ENCODE measurements around the gene CTNND2.

The CTNND2 gene

DNA sequence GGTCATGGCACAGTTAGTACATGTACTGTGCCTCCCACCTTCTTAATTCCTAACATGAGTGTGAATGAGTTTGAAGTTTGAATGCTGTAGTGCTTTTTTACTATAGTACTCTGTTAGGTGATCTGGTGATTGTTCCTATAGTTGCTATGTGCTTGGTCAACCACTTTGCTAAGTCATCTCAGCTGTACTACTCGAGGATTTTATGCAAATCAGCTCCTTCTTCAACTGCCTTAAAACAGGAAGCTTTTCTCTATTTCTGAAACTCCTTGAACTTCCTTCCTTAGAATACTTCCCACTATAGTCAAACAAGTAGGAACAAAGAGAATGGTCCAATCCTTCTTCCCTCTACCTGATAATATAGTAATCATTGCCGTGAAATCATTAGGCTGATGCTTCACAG lies 219.6 kb downstream of the CTNND2 start:
- no peaks in the 10 kb centered on the region for H3K27me3 ChIP-seq (replicated peaks in 2 of 5; ENCODE audit: control insufficient read depth in 4 of 5, insufficient read depth in 5 of 5, low read length in 4 of 5)
- POLR2A ChIA-PET, result no interaction called here

DNA sequence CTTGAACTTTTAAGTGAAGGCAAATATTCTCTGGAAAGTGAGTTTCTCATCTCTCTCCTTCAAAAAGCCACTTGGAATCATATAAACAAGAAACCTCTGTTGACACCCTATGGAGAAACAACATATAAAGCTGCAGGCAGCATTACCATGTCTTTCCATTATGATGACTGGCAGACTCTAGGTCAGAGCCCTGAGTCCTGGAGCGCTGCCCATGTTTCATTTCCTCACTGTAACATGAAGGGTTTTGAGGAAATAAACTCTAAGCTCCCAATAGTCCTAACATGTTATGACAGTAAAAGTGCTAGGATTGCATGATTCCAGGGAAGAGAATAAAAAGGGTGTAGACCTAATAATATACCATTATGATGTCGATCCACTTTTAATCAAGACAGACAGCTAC lies 220.6 kb downstream of the CTNND2 start:
- H3K4me1 ChIP-seq (ENCODE audit: control extremely low read depth in 1 of 4, control insufficient read depth in 4 of 4, insufficient read depth in 4 of 4, low read length in 3 of 4), result peaks cover 0 to 4% (median 1%) of the 10 kb centered on the region in 4 experiments
- H3K4me3 ChIP-seq (ENCODE audit: control insufficient read depth in 1 of 7, extremely low read depth in 1 of 7, insufficient read depth in 4 of 7, low read depth in 2 of 7, low read length in 6 of 7), result no peak overlapping the region
- H3K27me3 ChIP-seq (replicated peaks in 2 of 5; ENCODE audit: control insufficient read depth in 4 of 5, insufficient read depth in 5 of 5, low read length in 4 of 5), result no peaks in the 10 kb centered on the region
- CTCF ChIA-PET, result interaction anchor here (1.1 kb wide), 1 partner anchor 35 kb away, joined by 3 read pairs; no protein-coding TSS in a partner anchor
- WGBS (ENCODE audit: insufficient coverage), result 50% methylated on average over 1 of the region's 2 CpGs
- no peaks in the 10 kb centered on the region for H3K36me3 ChIP-seq (ENCODE audit: control insufficient read depth in 4 of 4, insufficient read depth in 4 of 4, low read length in 3 of 4)
- no peak overlapping the region for H3K27ac ChIP-seq (ENCODE audit: insufficient read depth in 1 of 2, low read depth in 1 of 2, low read length in 2 of 2, poor library complexity in 1 of 2, severe bottlenecking in 2 of 2)
- peak in 2 of 3 donors; percentile 34 to 35 for DNase-seq
- no peaks in the 10 kb centered on the region for H3K9me3 ChIP-seq (ENCODE audit: control extremely low read depth in 1 of 5, control insufficient read depth in 4 of 5, insufficient read depth in 2 of 5, low read depth in 1 of 5, low read length in 4 of 5)
- POLR2A ChIA-PET, result no interaction called here

More for the DNA sequence above, 219.6 kb downstream of the CTNND2 start:
- 0% methylated on average over 1 of the region's 2 CpGs for WGBS (ENCODE audit: insufficient coverage)
- Histone ChIP-seq H3K9me3 (ENCODE audit: control extremely low read depth in 1 of 5, control insufficient read depth in 4 of 5, insufficient read depth in 2 of 5, low read depth in 1 of 5, low read length in 4 of 5) (no peaks in the 10 kb centered on the region), H3K4me3 (ENCODE audit: control insufficient read depth in 1 of 7, extremely low read depth in 1 of 7, insufficient read depth in 4 of 7, low read depth in 2 of 7, low read length in 6 of 7) (no peak overlapping the region), H3K27ac (ENCODE audit: insufficient read depth in 1 of 2, low read depth in 1 of 2, low read length in 2 of 2, poor library complexity in 1 of 2, severe bottlenecking in 2 of 2) (no peak overlapping the region), H3K36me3 (ENCODE audit: control insufficient read depth in 4 of 4, insufficient read depth in 4 of 4, low read length in 3 of 4) (no peaks in the 10 kb centered on the region), H3K4me1 (ENCODE audit: control extremely low read depth in 1 of 4, control insufficient read depth in 4 of 4, insufficient read depth in 4 of 4, low read length in 3 of 4) (peaks cover 0 to 4% (median 1%) of the 10 kb centered on the region in 4 experiments)
- peak in 2 of 3 donors; percentile 14 to 33 for DNase-seq
- CTCF ChIA-PET, result no interaction called here

DNA sequence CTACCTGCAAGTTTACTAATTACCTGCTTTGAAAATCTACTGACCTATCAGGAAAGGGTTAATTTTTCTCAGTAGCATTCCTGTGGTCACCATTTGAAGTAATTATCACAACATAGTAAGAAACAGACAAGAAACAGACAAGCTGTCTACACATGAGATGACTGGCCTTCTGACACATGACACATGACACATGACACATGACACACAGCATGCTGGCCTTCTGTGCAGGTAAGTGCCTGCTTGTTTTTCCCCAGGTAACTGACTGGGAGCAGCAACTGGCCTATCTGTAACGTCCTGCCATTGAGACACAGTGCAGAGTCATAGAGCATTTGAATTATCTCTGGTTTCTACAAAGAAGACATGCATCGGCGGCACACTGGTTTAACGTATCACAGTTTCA lies 222.4 kb downstream of the CTNND2 start:
- Histone ChIP-seq H3K9me3 (ENCODE audit: control extremely low read depth in 1 of 5, control insufficient read depth in 4 of 5, insufficient read depth in 2 of 5, low read depth in 1 of 5, low read length in 4 of 5) (no peaks in the 10 kb centered on the region), H3K27ac (ENCODE audit: insufficient read depth in 1 of 2, low read depth in 1 of 2, low read length in 2 of 2, poor library complexity in 1 of 2, severe bottlenecking in 2 of 2) (no peak overlapping the region), H3K36me3 (ENCODE audit: control insufficient read depth in 4 of 4, insufficient read depth in 4 of 4, low read length in 3 of 4) (no peaks in the 10 kb centered on the region), H3K4me1 (ENCODE audit: control extremely low read depth in 1 of 4, control insufficient read depth in 4 of 4, insufficient read depth in 4 of 4, low read length in 3 of 4) (peaks cover 0 to 4% (median 1%) of the 10 kb centered on the region in 4 experiments), H3K27me3 (replicated peaks in 2 of 5; ENCODE audit: control insufficient read depth in 4 of 5, insufficient read depth in 5 of 5, low read length in 4 of 5) (no peaks in the 10 kb centered on the region), H3K4me3 (ENCODE audit: control insufficient read depth in 1 of 7, extremely low read depth in 1 of 7, insufficient read depth in 4 of 7, low read depth in 2 of 7, low read length in 6 of 7) (no peak overlapping the region)
- ChIA-PET CTCF (no interaction called here), POLR2A (no interaction called here)
- WGBS (ENCODE audit: insufficient coverage), result 90% methylated on average over 4 of the region's 4 CpGs
- DNase-seq, result no peak

DNA sequence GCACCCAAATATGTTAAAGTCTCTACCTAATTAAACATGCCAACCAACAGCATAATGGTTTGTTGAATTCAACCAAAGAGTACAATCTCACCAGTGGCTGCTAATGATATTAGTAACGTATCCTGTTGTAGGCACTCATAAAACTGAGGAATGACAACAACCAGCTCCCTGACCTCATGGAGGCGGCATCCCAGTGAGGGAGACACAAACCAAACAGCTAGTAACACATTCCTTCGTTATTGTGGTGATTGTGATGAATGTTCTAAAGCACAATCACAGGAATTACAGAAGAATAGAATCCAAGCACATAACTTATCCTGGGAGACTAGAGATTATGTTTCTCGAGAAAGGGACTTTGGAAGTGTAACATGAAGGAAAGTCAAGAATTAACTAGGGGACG lies 224.6 kb downstream of the CTNND2 start:
- no peak for DNase-seq
- CTCF ChIA-PET, result no interaction called here
- WGBS (ENCODE audit: insufficient coverage), result 92% methylated on average over 3 of the region's 5 CpGs
- Histone ChIP-seq H3K4me3 (ENCODE audit: control insufficient read depth in 1 of 7, extremely low read depth in 1 of 7, insufficient read depth in 4 of 7, low read depth in 2 of 7, low read length in 6 of 7) (no peak overlapping the region), H3K27ac (ENCODE audit: insufficient read depth in 1 of 2, low read depth in 1 of 2, low read length in 2 of 2, poor library complexity in 1 of 2, severe bottlenecking in 2 of 2) (no peak overlapping the region), H3K9me3 (ENCODE audit: control extremely low read depth in 1 of 5, control insufficient read depth in 4 of 5, insufficient read depth in 2 of 5, low read depth in 1 of 5, low read length in 4 of 5) (no peaks in the 10 kb centered on the region), H3K36me3 (ENCODE audit: control insufficient read depth in 4 of 4, insufficient read depth in 4 of 4, low read length in 3 of 4) (no peaks in the 10 kb centered on the region), H3K27me3 (replicated peaks in 2 of 5; ENCODE audit: control insufficient read depth in 4 of 5, insufficient read depth in 5 of 5, low read length in 4 of 5) (peaks cover 0 to 2% (median 0%) of the 10 kb centered on the region in 5 experiments), H3K4me1 (ENCODE audit: control extremely low read depth in 1 of 4, control insufficient read depth in 4 of 4, insufficient read depth in 4 of 4, low read length in 3 of 4) (peaks cover 0 to 4% (median 1%) of the 10 kb centered on the region in 4 experiments)
- POLR2A ChIA-PET, result no interaction called here

DNA sequence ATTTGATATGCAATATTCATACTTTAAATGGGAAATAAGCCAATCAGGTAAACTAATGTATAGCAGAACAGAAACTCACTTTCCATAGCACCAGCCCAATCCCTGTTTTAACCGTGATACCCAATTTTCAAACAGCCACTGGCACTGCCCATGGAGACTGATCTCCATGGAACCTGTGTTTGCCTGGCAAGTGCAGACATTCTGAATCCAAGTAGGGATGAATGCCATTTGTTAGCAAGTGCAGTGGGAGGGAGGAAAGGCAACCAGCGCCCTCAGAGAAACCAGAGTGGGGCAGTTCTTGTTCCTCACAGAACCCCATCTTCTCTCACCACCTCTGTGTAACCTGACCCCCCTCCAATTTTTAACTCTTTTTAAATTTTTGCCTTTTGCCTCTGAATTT lies 229.1 kb downstream of the CTNND2 start:
- CTCF ChIA-PET, result no interaction called here
- no peak overlapping the region for H3K4me3 ChIP-seq (ENCODE audit: control insufficient read depth in 1 of 7, extremely low read depth in 1 of 7, insufficient read depth in 4 of 7, low read depth in 2 of 7, low read length in 6 of 7)
- 100% methylated on average over 1 of the region's 2 CpGs for WGBS (ENCODE audit: insufficient coverage)
- no peaks in the 10 kb centered on the region for H3K4me1 ChIP-seq (ENCODE audit: control extremely low read depth in 1 of 4, control insufficient read depth in 4 of 4, insufficient read depth in 4 of 4, low read length in 3 of 4)
- no peak overlapping the region for H3K27ac ChIP-seq (ENCODE audit: insufficient read depth in 1 of 2, low read depth in 1 of 2, low read length in 2 of 2, poor library complexity in 1 of 2, severe bottlenecking in 2 of 2)
- peaks cover 0 to 2% (median 0%) of the 10 kb centered on the region in 5 experiments for H3K9me3 ChIP-seq (ENCODE audit: control extremely low read depth in 1 of 5, control insufficient read depth in 4 of 5, insufficient read depth in 2 of 5, low read depth in 1 of 5, low read length in 4 of 5)
- no peaks in the 10 kb centered on the region for H3K36me3 ChIP-seq (ENCODE audit: control insufficient read depth in 4 of 4, insufficient read depth in 4 of 4, low read length in 3 of 4)
- POLR2A ChIA-PET, result no interaction called here
- no peak for DNase-seq
- H3K27me3 ChIP-seq (replicated peaks in 2 of 5; ENCODE audit: control insufficient read depth in 4 of 5, insufficient read depth in 5 of 5, low read length in 4 of 5), result peaks cover 0 to 2% (median 0%) of the 10 kb centered on the region in 5 experiments

DNA sequence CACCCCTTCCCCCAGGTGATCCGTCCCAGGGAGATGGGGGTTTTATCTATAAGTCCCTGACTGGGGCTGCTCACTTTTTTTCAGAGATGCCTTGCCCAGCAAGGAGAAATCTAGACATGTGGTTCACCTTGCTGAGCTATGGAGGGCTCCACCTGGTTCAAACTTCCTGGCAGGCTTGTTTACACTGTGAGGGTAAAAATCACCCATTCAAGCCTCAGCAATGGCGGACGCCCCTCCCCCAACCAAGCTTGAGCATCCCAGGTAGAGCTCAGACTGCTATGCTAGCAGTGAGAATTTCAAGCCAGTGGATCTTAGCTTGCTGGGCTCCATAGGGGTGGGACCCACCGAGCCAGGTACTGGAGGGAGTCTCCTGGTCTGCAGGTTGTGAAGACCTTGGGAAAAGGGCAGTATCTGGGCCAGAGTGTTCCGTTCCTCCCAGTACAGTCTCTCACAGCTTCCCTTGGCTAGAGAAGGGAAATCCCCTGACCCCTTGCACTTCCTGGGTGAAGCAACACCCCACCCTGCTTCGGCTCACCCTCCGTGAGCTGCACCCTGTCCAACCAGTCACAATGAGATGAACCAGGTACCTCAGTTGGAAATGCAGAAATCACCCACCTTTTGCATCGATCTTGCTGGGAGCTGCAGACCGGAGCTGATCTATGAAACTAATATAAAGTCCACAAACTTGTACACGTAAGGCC lies 231.7 kb downstream of the CTNND2 start:
- POLR2A ChIA-PET, result interaction anchor here (0.6 kb wide), 1 partner anchor 14 kb away, joined by 3 read pairs; no protein-coding TSS in a partner anchor
- CTCF ChIA-PET, result interaction anchor here (0.9 kb wide), 1 partner anchor 11 kb away, joined by 3 read pairs; no protein-coding TSS in a partner anchor
- H3K4me3 ChIP-seq (ENCODE audit: control insufficient read depth in 1 of 7, extremely low read depth in 1 of 7, insufficient read depth in 4 of 7, low read depth in 2 of 7, low read length in 6 of 7), result no peak overlapping the region
- 90% methylated on average over 9 of the region's 10 CpGs for WGBS (ENCODE audit: insufficient coverage)
- no peaks in the 10 kb centered on the region for H3K4me1 ChIP-seq (ENCODE audit: control extremely low read depth in 1 of 4, control insufficient read depth in 4 of 4, insufficient read depth in 4 of 4, low read length in 3 of 4)
- no peaks in the 10 kb centered on the region for H3K36me3 ChIP-seq (ENCODE audit: control insufficient read depth in 4 of 4, insufficient read depth in 4 of 4, low read length in 3 of 4)
- peaks cover 0 to 2% (median 0%) of the 10 kb centered on the region in 5 experiments for H3K27me3 ChIP-seq (replicated peaks in 2 of 5; ENCODE audit: control insufficient read depth in 4 of 5, insufficient read depth in 5 of 5, low read length in 4 of 5)
- peaks cover 0 to 3% (median 0%) of the 10 kb centered on the region in 5 experiments for H3K9me3 ChIP-seq (ENCODE audit: control extremely low read depth in 1 of 5, control insufficient read depth in 4 of 5, insufficient read depth in 2 of 5, low read depth in 1 of 5, low read length in 4 of 5)
- H3K27ac ChIP-seq (ENCODE audit: insufficient read depth in 1 of 2, low read depth in 1 of 2, low read length in 2 of 2, poor library complexity in 1 of 2, severe bottlenecking in 2 of 2), result no peak overlapping the region
- no peak for DNase-seq

DNA sequence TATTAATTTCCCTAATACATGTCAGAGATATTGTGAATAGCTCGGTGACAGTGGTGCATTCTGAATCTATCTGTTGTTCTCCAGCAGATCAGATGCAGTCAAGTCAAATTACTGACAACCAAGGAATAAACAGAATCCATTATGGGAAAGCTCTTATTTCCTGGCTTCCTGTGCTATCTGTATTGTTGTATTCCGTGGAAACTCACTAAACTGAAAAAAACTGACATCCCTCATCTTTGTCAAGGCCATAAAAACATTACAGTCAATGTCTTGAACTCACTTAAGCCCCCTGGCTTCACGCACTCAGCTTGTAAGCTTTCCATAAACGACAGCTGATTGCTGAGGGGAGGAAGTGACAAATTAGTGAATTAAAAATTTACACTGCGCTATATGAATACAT lies 245.9 kb downstream of the CTNND2 start:
- H3K27ac ChIP-seq (ENCODE audit: insufficient read depth in 1 of 2, low read depth in 1 of 2, low read length in 2 of 2, poor library complexity in 1 of 2, severe bottlenecking in 2 of 2), result no peak overlapping the region
- CTCF ChIA-PET, result no interaction called here
- POLR2A ChIA-PET, result no interaction called here
- H3K27me3 ChIP-seq (replicated peaks in 2 of 5; ENCODE audit: control insufficient read depth in 4 of 5, insufficient read depth in 5 of 5, low read length in 4 of 5), result no peaks in the 10 kb centered on the region
- no peaks in the 10 kb centered on the region for H3K9me3 ChIP-seq (ENCODE audit: control extremely low read depth in 1 of 5, control insufficient read depth in 4 of 5, insufficient read depth in 2 of 5, low read depth in 1 of 5, low read length in 4 of 5)
- DNase-seq, result no peak
- H3K4me1 ChIP-seq (ENCODE audit: control extremely low read depth in 1 of 4, control insufficient read depth in 4 of 4, insufficient read depth in 4 of 4, low read length in 3 of 4), result no peaks in the 10 kb centered on the region
- H3K4me3 ChIP-seq (ENCODE audit: control insufficient read depth in 1 of 7, extremely low read depth in 1 of 7, insufficient read depth in 4 of 7, low read depth in 2 of 7, low read length in 6 of 7), result no peak overlapping the region
- H3K36me3 ChIP-seq (ENCODE audit: control insufficient read depth in 4 of 4, insufficient read depth in 4 of 4, low read length in 3 of 4), result no peaks in the 10 kb centered on the region
- 89% methylated on average over 3 of the region's 5 CpGs for WGBS (ENCODE audit: insufficient coverage)

Measured in common myeloid progenitor, CD34-positive (primary cell).